NB4 (cell line): ENCODE results near the gene IL36G.

ENCODE experiments used
- POLR2A ChIP-seq: IDR thresholded peaks from 2 replicates; pipeline ENCODE4 v1.6.1; 2011; ENCODE audit warnings: mild to moderate bottlenecking; ENCODE audit not compliant: insufficient read length; ENCODE audit errors: extremely low read depth
- TF ChIP-seq, protein P1 (sequence below): IDR thresholded peaks from one replicate; pipeline ENCODE4 v1.5.1; 2012; ENCODE audit warnings: low read depth, low read length
- TF ChIP-seq, protein P2 (sequence below): IDR thresholded peaks from 2 replicates; pipeline ENCODE4 v1.6.1; 2011; ENCODE audit warnings: low read depth, low read length

DNA sequence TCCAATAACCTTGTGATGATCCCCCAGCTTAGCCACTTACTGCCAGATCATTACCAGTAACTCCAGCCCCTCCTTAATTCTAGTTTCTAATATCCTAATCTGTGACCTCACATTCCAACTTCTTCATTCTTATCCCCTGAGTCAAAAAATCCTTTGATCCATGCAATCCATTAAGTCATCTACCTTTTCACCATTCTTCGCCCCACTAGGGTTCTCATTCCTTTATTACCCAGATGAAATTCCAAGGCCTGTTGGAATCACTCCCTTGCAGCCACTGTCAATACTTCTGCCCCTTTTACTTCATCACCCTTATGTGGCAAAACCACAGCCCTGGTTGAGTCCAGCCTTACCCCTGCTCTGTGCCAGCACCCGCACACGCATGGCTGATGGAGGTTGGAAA is 20.3 kb upstream of the IL36G start:
- TF ChIP-seq POLR2A: no peak
- TF ChIP-seq, protein P1, sequence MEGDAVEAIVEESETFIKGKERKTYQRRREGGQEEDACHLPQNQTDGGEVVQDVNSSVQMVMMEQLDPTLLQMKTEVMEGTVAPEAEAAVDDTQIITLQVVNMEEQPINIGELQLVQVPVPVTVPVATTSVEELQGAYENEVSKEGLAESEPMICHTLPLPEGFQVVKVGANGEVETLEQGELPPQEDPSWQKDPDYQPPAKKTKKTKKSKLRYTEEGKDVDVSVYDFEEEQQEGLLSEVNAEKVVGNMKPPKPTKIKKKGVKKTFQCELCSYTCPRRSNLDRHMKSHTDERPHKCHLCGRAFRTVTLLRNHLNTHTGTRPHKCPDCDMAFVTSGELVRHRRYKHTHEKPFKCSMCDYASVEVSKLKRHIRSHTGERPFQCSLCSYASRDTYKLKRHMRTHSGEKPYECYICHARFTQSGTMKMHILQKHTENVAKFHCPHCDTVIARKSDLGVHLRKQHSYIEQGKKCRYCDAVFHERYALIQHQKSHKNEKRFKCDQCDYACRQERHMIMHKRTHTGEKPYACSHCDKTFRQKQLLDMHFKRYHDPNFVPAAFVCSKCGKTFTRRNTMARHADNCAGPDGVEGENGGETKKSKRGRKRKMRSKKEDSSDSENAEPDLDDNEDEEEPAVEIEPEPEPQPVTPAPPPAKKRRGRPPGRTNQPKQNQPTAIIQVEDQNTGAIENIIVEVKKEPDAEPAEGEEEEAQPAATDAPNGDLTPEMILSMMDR: no peak
- TF ChIP-seq, protein P2, sequence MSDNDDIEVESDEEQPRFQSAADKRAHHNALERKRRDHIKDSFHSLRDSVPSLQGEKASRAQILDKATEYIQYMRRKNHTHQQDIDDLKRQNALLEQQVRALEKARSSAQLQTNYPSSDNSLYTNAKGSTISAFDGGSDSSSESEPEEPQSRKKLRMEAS: no peak
